ENCODE measurements around the gene PTPRE.

Gene PTPRE

DNA sequence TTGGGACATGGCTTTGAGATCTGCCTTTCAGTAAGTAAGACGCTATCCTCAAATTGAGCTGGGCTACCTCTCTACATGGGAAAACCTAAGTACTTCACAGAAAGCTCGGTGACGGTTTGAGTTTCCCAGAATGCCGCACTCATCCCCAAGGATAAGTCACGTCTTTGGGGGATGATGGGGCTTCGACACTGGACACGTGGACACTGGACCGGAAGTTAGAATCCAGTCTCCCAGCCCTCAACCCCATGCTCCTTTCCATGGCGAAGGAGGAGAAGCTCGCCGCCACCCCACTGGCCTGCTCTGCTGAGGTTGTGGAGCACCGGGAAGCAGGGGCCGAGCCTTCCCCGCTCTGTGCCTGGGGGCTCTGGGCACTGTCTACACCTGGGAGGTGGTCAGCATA lies 27.5 kb downstream of the PTPRE start:
- Histone ChIP-seq H3K4me2 (ENCODE audit: low read length) (no peak overlapping the region), H3K36me3 (ENCODE audit: control insufficient read depth, low read length) (no peaks in the 10 kb centered on the region)

DNA sequence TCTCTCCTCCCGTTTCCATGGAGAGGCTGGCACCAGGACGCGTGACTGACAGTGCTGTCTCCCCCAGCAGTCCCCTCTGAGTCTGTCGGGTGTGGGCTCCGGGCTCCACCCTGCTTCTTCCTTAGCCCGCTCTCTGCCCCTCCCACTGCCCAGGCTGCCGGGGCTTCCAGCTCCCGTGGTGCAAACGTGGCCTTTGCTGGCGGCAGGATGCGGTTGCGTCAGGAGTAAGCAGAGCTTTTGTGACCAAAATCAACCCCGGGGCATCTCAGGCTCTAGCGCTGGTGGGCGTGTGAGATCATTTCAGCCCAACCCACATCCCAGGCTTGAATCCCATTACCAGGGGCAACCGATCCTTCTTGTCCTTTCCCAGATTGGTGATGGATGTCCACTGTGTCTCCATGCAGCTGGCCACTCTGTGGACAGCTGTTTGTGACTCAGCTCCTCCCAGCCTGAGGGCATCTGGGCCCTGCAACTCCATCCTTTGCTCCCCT lies 28.2 kb downstream of the PTPRE start:
- Histone ChIP-seq H3K4me1 (ENCODE audit: control insufficient read depth, low read length) (no peaks in the 10 kb centered on the region), H3K4me3 (ENCODE audit: low read length) (no peak overlapping the region), H3K9me3 (ENCODE audit: control insufficient read depth, insufficient read depth, low read length) (no peaks in the 10 kb centered on the region), H3F3A (ENCODE audit: control insufficient read depth, insufficient read depth) (no peaks in the 10 kb centered on the region), H3K27ac (ENCODE audit: low read depth, low read length) (no peak overlapping the region), H3K79me2 (ENCODE audit: control insufficient read depth, low read length) (no peaks in the 10 kb centered on the region), H3K27me3 (ENCODE audit: control insufficient read depth, low read length) (peaks cover 6% of the 10 kb centered on the region; the same call in 1 of the 2 replicates), H3K36me3 (ENCODE audit: control insufficient read depth, low read length) (no peaks in the 10 kb centered on the region), H3K9me2 (replicated peaks; ENCODE audit: control insufficient read depth, low read length) (no peaks in the 10 kb centered on the region), H3K4me2 (ENCODE audit: low read length) (no peak overlapping the region), H4K20me1 (ENCODE audit: control insufficient read depth, insufficient read depth, low read depth, low read length) (no peaks in the 10 kb centered on the region)
- TF ChIP-seq EZH2phosphoT487 (IDR thresholded peaks at IDR 0.05; ENCODE audit: borderline replicate concordance, low read length), result no peak
- TF ChIP-seq, protein P1, sequence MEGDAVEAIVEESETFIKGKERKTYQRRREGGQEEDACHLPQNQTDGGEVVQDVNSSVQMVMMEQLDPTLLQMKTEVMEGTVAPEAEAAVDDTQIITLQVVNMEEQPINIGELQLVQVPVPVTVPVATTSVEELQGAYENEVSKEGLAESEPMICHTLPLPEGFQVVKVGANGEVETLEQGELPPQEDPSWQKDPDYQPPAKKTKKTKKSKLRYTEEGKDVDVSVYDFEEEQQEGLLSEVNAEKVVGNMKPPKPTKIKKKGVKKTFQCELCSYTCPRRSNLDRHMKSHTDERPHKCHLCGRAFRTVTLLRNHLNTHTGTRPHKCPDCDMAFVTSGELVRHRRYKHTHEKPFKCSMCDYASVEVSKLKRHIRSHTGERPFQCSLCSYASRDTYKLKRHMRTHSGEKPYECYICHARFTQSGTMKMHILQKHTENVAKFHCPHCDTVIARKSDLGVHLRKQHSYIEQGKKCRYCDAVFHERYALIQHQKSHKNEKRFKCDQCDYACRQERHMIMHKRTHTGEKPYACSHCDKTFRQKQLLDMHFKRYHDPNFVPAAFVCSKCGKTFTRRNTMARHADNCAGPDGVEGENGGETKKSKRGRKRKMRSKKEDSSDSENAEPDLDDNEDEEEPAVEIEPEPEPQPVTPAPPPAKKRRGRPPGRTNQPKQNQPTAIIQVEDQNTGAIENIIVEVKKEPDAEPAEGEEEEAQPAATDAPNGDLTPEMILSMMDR (IDR thresholded peaks at IDR 0.05; ENCODE audit: low read depth, low read length, poor library complexity, severe bottlenecking), result no peak

More for the DNA sequence above, 27.5 kb downstream of the PTPRE start:
- H4K20me1 ChIP-seq (ENCODE audit: control insufficient read depth, insufficient read depth, low read depth, low read length), result no peaks in the 10 kb centered on the region
- no peak for TF ChIP-seq EZH2phosphoT487 (IDR thresholded peaks at IDR 0.05; ENCODE audit: borderline replicate concordance, low read length)
- TF ChIP-seq, protein P1 (IDR thresholded peaks at IDR 0.05; ENCODE audit: low read depth, low read length, poor library complexity, severe bottlenecking), result no peak
- H3F3A ChIP-seq (ENCODE audit: control insufficient read depth, insufficient read depth), result no peaks in the 10 kb centered on the region
- H3K79me2 ChIP-seq (ENCODE audit: control insufficient read depth, low read length), result no peaks in the 10 kb centered on the region
- no peak overlapping the region for H3K27ac ChIP-seq (ENCODE audit: low read depth, low read length)
- no peak overlapping the region for H3K4me3 ChIP-seq (ENCODE audit: low read length)
- no peaks in the 10 kb centered on the region for H3K9me3 ChIP-seq (ENCODE audit: control insufficient read depth, insufficient read depth, low read length)
- H3K27me3 ChIP-seq (ENCODE audit: control insufficient read depth, low read length), result peaks cover 6% of the 10 kb centered on the region; the same call in 1 of the 2 replicates
- H3K4me1 ChIP-seq (ENCODE audit: control insufficient read depth, low read length), result no peaks in the 10 kb centered on the region
- H3K9me2 ChIP-seq (replicated peaks; ENCODE audit: control insufficient read depth, low read length), result no peaks in the 10 kb centered on the region

DNA sequence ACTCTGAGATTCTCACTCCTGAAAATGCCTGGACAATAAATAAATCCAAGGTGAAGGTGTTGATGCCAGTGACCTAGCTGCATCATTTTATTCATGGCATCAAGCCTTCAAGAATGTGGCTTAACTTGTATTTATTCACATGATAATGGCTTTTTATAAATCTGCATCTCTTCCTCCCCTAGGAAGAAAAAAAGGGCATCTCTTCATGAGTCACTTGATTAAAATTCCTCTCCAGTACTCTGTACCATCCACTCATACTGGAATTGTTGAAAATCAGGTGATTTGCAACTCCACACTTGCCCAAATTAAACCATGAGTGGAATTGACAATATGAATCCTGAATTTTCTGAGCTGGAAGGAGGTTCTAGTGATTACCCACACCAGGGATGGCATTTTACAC lies 30.2 kb downstream of the PTPRE start:
- Histone ChIP-seq H4K20me1 (ENCODE audit: control insufficient read depth, insufficient read depth, low read depth, low read length) (no peaks in the 10 kb centered on the region), H3K27ac (ENCODE audit: low read depth, low read length) (no peak overlapping the region), H3K4me2 (ENCODE audit: low read length) (no peak overlapping the region), H3K9me2 (replicated peaks; ENCODE audit: control insufficient read depth, low read length) (no peaks in the 10 kb centered on the region), H3K4me1 (ENCODE audit: control insufficient read depth, low read length) (no peaks in the 10 kb centered on the region), H3K36me3 (ENCODE audit: control insufficient read depth, low read length) (no peaks in the 10 kb centered on the region), H3K4me3 (ENCODE audit: low read length) (no peak overlapping the region), H3K9me3 (ENCODE audit: control insufficient read depth, insufficient read depth, low read length) (no peaks in the 10 kb centered on the region), H3K79me2 (ENCODE audit: control insufficient read depth, low read length) (no peaks in the 10 kb centered on the region), H3K27me3 (ENCODE audit: control insufficient read depth, low read length) (peaks cover 6% of the 10 kb centered on the region; the same call in 1 of the 2 replicates), H3F3A (ENCODE audit: control insufficient read depth, insufficient read depth) (no peaks in the 10 kb centered on the region)
- no peak for TF ChIP-seq EZH2phosphoT487 (IDR thresholded peaks at IDR 0.05; ENCODE audit: borderline replicate concordance, low read length)
- TF ChIP-seq, protein P1 (IDR thresholded peaks at IDR 0.05; ENCODE audit: low read depth, low read length, poor library complexity, severe bottlenecking), result no peak
